HG02642 (cell line): Measurements from ENCODE around the gene KL.

Source experiments
- ATAC-seq: cut with Tn5 transposase; IDR thresholded peaks from one replicate; pipeline ENCODE4 v1.9.1; 2021; ENCODE audit warnings: mild to moderate bottlenecking; ENCODE audit not compliant: unreplicated experiment, poor library complexity

Gene KL

GRCh38 chr13:33016414-33017322, at the start of gene KL:
KL (plus strand) TSS chr13:33016423; CDS start chr13:33016441, 18 bp downstream.
- ATAC-seq, result peak; percentile 34

DNA sequence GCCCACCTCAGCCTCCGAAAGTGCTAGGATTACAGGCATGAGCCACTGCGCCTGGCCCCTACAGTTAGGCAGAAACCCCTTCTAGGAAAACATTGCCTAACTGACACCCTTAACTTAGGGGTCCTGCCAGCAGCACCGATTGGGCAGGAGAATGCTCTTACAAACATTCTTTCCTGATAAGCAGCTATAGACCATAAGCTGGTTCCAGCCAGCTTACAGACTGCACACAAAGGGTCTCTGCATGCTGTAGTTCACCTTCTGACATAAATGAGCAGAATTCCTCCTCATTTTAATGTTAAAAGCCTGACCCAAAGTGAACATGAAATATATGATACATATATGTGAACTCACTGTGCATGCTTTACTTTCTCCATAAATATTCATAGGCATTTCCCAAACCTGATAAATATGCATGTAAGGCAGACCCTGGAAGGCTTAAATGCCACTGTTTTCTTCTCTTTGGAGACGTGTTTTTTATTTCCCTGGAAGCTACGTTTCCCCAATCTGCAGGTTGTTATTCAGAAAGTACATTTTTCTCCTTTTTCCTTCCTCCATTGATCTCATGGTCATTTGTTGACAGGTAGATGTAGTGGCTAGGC, 48.5 kb upstream of the KL start:
- ATAC-seq, result no peak

GRCh38 chr13:32968316-32968715, 47.9 kb upstream of the KL start:
- no peak for ATAC-seq

DNA sequence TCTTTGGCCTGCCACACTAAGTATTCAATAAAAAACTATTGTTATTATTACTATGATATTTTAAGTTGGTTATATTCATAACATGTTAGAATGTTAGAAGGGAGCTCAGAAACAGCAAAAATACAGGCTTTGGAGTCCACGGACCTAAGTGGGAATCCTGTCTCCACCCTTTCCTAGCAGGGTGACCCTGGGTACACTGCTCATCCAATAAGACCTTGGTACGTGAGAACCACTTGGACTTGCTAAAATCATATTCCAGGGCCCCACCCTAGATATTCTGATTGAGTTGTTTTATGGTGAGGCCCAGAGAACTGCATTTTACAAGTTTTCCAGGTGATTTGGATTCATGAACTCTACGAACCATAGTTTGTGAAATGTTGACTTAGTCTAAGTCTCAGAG, 47.4 kb upstream of the KL start:
- ATAC-seq, result no peak

DNA sequence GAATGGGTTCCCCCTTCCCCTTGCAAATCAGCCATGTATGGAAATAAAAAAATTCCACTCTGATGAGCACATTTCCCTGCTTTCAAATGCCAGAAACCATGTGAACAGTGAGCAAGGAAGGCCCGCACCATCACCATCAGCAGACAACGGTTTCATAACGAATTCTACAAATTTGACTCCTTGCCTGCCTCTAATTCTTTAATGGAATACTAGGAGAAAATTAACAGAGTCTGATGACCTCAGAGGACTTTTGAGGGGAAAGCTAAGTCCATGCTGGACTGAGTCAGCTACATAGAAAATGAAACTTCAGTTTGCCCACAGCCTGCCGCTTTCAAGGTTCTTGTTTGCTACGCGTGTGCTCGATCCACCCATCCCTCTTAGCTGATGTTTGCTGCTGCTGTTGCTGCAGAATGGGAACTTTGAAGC, 46.7 kb upstream of the KL start:
- no peak for ATAC-seq

DNA sequence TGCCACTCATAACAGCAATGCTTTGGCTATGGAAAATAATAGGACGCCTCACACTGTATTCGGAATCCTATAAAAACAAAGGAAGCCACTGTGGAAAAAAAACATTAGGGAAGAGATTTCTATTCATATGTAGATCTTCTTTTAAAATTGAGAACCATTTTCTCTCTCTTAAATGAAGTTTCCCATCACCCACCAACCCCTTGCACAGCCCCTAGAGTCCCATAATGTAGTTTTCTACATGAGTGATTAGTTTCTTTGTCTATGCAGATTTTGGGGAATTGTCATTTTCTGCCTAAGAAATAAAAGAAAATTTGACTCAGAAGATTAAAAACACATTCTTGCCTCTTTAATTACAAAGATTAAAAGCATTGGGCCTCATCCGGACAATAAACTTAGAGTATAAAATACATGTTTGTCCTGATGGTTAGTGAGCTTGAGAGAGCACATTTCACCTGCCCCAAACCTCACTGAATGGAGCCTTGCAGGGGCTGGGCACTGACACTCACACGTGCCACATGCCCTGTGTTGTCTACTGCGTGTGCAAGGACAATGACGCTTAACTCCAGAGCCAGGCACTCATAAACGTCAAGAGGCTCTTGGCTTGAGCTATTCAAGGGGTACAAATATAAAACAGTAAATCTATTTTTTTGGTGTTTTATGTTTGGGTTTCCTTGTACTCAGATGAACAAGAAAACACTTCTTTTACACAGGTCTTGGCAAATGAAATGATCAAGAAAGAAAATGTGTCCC, 40.0 kb upstream of the KL start:
- no peak for ATAC-seq

GRCh38 chr13:32976912-32977311, 39.3 kb upstream of the KL start:
- no peak for ATAC-seq

GRCh38 chr13:32977321-32977720, 38.9 kb upstream of the KL start:
- no peak for ATAC-seq

- no peak for ATAC-seq
Measured at GRCh38 chr13:32978278-32978677, 37.9 kb upstream of the KL start.

GRCh38 chr13:32983058-32983457, 33.2 kb upstream of the KL start:
- no peak for ATAC-seq

DNA sequence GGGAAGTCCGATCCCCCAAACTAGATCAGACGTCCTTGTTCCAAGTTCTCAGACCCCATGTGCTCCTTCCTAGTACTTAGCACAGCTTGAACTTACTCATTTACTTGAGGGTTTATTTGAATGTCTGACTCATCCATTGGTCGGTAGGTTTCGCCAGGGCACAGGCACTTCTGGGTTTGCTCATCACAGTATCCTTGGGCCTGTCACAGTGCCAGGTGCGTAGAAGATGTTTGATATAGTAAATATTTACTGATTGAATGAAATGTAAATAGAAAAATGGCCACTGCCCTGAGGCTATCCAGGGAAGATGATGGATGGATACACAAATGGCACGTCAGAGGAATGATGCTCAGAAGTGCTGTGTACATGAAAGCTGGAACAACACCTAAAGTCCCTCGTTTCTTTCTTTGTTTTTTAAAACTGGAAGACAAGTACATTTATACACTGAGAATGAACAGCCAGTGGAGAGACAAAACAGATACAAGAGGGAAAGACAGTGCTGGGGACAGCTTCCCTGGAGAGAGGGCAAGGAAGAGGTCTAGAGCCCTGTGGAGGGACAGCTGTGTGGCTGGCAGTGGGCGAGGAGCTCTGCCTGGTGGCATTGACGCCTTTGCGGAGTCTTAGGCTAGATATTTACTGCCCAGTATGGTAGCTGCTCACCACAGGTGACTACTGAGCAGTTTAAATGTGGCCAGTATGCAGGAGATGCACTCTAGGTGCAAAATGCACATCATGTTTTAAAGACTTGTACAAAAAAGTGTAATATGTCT, 31.2 kb upstream of the KL start:
- ATAC-seq, result no peak

- ATAC-seq, result no peak
Measured at GRCh38 chr13:32986552-32986951, 29.7 kb upstream of the KL start.

DNA sequence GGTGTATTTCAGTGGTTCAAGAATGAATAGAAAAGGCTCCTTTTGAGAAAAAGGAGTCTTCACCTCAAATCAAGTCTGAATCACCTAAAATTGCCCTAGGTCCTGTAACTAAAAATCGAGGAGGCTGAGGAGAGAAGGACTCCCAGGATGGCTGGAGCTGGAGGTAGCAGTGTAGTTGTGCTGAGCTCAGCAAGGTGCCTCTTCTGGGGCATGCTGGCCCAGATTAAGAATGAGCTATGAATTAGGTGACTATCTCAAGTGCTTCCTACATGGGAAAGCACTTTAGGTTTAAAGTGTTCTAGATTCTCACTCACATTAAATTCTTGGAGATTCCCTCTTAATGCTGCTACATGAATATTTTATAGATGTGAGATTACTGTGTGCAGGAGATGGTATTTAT, 28.8 kb upstream of the KL start:
- no peak for ATAC-seq

GRCh38 chr13:32988608-32989289, 27.5 kb upstream of the KL start:
- ATAC-seq, result no peak

- no peak for ATAC-seq
Measured at GRCh38 chr13:32989290-32989667, 26.9 kb upstream of the KL start.

- ATAC-seq, result no peak
Measured at GRCh38 chr13:32989942-32990341, 26.3 kb upstream of the KL start.

DNA sequence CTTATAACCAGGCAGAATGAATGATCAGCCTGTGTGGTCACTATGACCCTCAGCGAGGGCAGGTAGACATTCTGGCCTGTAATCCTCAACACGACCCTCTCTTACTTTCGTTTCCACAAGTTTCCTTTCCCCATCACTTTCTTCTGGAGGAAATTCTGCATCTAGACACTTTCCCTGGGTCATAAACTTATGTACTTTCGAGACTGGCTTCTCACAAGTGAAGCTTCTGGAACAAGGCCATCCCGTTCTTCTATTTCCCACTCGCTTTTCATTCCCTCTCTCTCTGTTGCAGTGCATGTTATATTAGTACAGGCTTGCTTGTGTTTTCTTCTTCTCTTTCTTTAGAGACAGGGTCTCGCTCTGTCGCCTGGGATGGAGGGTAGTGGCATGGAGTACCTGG, 23.1 kb upstream of the KL start:
- no peak for ATAC-seq

DNA sequence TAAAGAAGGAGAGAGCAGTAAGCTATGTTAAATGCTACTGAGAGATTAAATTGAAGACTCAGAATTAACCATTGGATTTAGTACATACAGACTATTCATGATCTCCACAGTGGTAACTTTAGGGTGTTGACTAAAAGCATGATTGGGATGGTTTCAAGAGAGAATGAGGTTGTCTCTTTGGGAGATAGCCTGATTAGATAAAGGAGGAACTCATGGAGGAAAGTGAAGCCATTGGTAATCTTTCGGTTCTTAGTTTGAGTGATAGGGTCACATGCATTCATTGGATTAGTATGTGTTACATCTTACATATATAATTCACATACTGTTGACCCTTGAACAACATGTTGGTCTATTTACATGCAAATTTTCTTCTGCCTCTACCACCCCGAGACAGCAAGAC, 18.8 kb upstream of the KL start:
- no peak for ATAC-seq

- no peak for ATAC-seq
Measured at GRCh38 chr13:32998966-32999365, 17.3 kb upstream of the KL start.

DNA sequence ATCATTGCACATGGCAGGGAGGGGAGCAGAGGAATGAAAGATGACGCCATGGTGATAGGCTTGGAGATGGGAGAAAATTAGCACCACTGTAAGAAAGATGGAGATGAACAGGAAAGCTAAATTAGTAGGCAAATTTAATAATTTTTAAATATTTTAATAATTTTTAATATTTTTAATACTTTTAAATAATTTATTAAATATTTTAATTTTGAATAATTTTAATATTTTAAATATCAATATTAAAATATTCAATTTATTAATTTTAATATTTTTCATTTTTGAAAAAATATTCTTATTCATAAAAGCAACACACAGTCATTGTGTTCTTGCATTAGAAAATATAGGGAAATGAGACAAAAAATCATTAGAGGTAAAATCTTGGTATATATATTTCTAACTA, 15.9 kb upstream of the KL start:
- no peak for ATAC-seq
